ENCODE results near the gene GMDS. TPM values are rescaled to one million over a fixed set of nuclear protein-coding genes. Genes with fewer than 3 reads are reported as not detected.

Gene GMDS
- polyA plus RNA-seq, 1 donor (not counting 4 experiments of a cell fraction or from before 2014, with no cell fraction given) = 22.1 TPM

- Histone ChIP-seq H3K4me2 (ENCODE audit: control insufficient read depth, extremely low read depth, insufficient read depth, low read depth, low read length) (no peak overlapping the region), H3K27me3 (ENCODE audit: control insufficient read depth, extremely low read depth, insufficient read depth, low read length) (no peaks in the 10 kb centered on the region), H3K27ac (ENCODE audit: control insufficient read depth, insufficient read depth, low read length) (no peak overlapping the region), H2AFZ (ENCODE audit: control insufficient read depth, low read length) (no peak overlapping the region), H3K4me3 (ENCODE audit: control insufficient read depth in 2 of 3, extremely low read depth in 1 of 3, insufficient read depth in 2 of 3, low read depth in 1 of 3, low read length in 3 of 3) (no peak overlapping the region), H3K9ac (ENCODE audit: control insufficient read depth, extremely low read depth, insufficient read depth, low read length) (no peak overlapping the region), H3K4me1 (ENCODE audit: control insufficient read depth, extremely low read depth, insufficient read depth, low read length) (no peaks in the 10 kb centered on the region), H4K20me1 (ENCODE audit: control insufficient read depth, extremely low read depth, insufficient read depth, low read length) (no peaks in the 10 kb centered on the region), H3K36me3 (ENCODE audit: control insufficient read depth in 2 of 2, extremely low read depth in 1 of 2, insufficient read depth in 2 of 2, low read length in 2 of 2) (no peaks in the 10 kb centered on the region), H3K9me3 (ENCODE audit: control insufficient read depth, low read depth, low read length) (no peaks in the 10 kb centered on the region), H3K9me1 (ENCODE audit: control insufficient read depth, extremely low read depth, insufficient read depth, low read length) (no peaks in the 10 kb centered on the region), H3K79me2 (ENCODE audit: control insufficient read depth, insufficient read depth, low read length) (no peaks in the 10 kb centered on the region)
- TF ChIP-seq CTCF (optimal IDR thresholded peaks at IDR 0.05 in 1 of 3, IDR thresholded peaks at IDR 0.05 in 1 of 3, conservative IDR thresholded peaks at IDR 0.05 in 1 of 3; ENCODE audit: extremely low read depth in 1 of 3, insufficient read depth in 2 of 3, low read length in 3 of 3) = no peak
- TF ChIP-seq EZH2 (IDR thresholded peaks at IDR 0.05; ENCODE audit: low read length) = no peak
- DNase-seq (ENCODE audit: low read depth, low spot score) (no peak), FAIRE-seq (no peak)
- dilution Hi-C loops (cut with MboI; ENCODE audit: extremely low pct_ligation_motif_present, low sequenced_read_pairs) = no loop called here
These were observed 40.0 kb downstream of the GMDS start for GRCh38 chr6:2205396-2205795.

GRCh38 chr6:2204272-2204671, 41.1 kb downstream of the GMDS start:
- no peak overlapping the region for H3K4me3 ChIP-seq (ENCODE audit: control insufficient read depth in 2 of 3, extremely low read depth in 1 of 3, insufficient read depth in 2 of 3, low read depth in 1 of 3, low read length in 3 of 3)
- no peaks in the 10 kb centered on the region for H3K9me3 ChIP-seq (ENCODE audit: control insufficient read depth, low read depth, low read length)
- H3K79me2 ChIP-seq (ENCODE audit: control insufficient read depth, insufficient read depth, low read length) = no peaks in the 10 kb centered on the region
- no peak for FAIRE-seq
- H3K4me2 ChIP-seq (ENCODE audit: control insufficient read depth, extremely low read depth, insufficient read depth, low read depth, low read length) = no peak overlapping the region
- no peak overlapping the region for H3K9ac ChIP-seq (ENCODE audit: control insufficient read depth, extremely low read depth, insufficient read depth, low read length)
- H3K36me3 ChIP-seq (ENCODE audit: control insufficient read depth in 2 of 2, extremely low read depth in 1 of 2, insufficient read depth in 2 of 2, low read length in 2 of 2) = no peaks in the 10 kb centered on the region
- no peak overlapping the region for H2AFZ ChIP-seq (ENCODE audit: control insufficient read depth, low read length)
- H3K4me1 ChIP-seq (ENCODE audit: control insufficient read depth, extremely low read depth, insufficient read depth, low read length) = no peaks in the 10 kb centered on the region
- no peak for DNase-seq (ENCODE audit: low read depth, low spot score)
- dilution Hi-C loops (cut with MboI; ENCODE audit: extremely low pct_ligation_motif_present, low sequenced_read_pairs) = no loop called here
- TF ChIP-seq EZH2 (IDR thresholded peaks at IDR 0.05; ENCODE audit: low read length) (no peak), CTCF (optimal IDR thresholded peaks at IDR 0.05 in 1 of 3, IDR thresholded peaks at IDR 0.05 in 1 of 3, conservative IDR thresholded peaks at IDR 0.05 in 1 of 3; ENCODE audit: extremely low read depth in 1 of 3, insufficient read depth in 2 of 3, low read length in 3 of 3) (no peak)
- no peaks in the 10 kb centered on the region for H3K27me3 ChIP-seq (ENCODE audit: control insufficient read depth, extremely low read depth, insufficient read depth, low read length)
- no peaks in the 10 kb centered on the region for H3K9me1 ChIP-seq (ENCODE audit: control insufficient read depth, extremely low read depth, insufficient read depth, low read length)
- no peaks in the 10 kb centered on the region for H4K20me1 ChIP-seq (ENCODE audit: control insufficient read depth, extremely low read depth, insufficient read depth, low read length)
- H3K27ac ChIP-seq (ENCODE audit: control insufficient read depth, insufficient read depth, low read length) = no peak overlapping the region

Data from keratinocyte (primary cell).